Measurements from ENCODE around the gene KDM5C. TPM values are rescaled to one million over a fixed set of nuclear protein-coding genes. Genes with fewer than 3 reads are reported as not detected.

KDM5C gene
- total and polyA plus RNA-seq, 2 of the 8 experiments (the other 6 are each of a cell fraction or from before 2014, with no cell fraction given), result 42.4 to 82.2 TPM

DNA sequence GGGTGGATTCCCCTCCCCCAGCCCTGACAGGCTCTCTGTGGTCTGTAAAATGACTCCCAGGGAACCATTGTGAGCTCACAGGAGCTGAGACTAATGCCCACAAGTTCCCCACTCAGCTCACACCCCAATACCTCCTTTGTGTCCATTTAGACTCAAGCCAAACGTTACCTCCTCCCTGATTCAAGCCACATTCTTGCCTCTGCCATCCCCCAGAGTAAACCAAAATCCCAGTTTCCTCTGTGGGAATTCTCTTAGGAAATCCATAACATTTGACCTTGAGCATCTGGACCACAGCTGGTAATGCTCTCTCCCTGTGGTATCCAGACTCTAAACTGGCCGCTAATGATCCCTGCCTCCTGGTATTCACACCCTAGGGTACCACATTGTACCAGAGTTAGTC is 26.3 kb upstream of the KDM5C start:
- Histone ChIP-seq H2AK5ac (ENCODE audit: low read depth, low read length) (no peak overlapping the region), H3K56ac (replicated peaks; ENCODE audit: insufficient read length, low read depth, low read length) (no peak overlapping the region), H4K8ac (ENCODE audit: extremely low read depth, insufficient read depth, low read length) (no peak overlapping the region), H3K23me2 (ENCODE audit: low read depth, low read length) (no peaks in the 10 kb centered on the region), H3K4me2 (ENCODE audit: insufficient read depth in 1 of 2, low read depth in 2 of 2, low read length in 2 of 2) (no peak overlapping the region), H4K5ac (ENCODE audit: insufficient read length, low read depth, low read length) (no peak overlapping the region), H4K91ac (replicated peaks; ENCODE audit: insufficient read length, low read length) (no peak overlapping the region), H2BK20ac (ENCODE audit: low read length) (no peak overlapping the region), H3K9me3 (ENCODE audit: insufficient read depth in 2 of 2, low read depth in 1 of 2, low read length in 1 of 2) (no peaks in the 10 kb centered on the region), H3K4me1 (replicated peaks in 1 of 4; ENCODE audit: control insufficient read depth in 3 of 4, insufficient read depth in 4 of 4, low read length in 3 of 4) (peaks cover 0 to 5% (median 0%) of the 10 kb centered on the region in 4 experiments; a peak in 2 of 7 replicates), H2AFZ (ENCODE audit: low read length) (no peak overlapping the region), H2BK15ac (ENCODE audit: low read length) (no peak overlapping the region), H4K20me1 (replicated peaks in 1 of 2; ENCODE audit: control insufficient read depth in 1 of 2, insufficient read depth in 2 of 2, low read length in 2 of 2) (no peaks in the 10 kb centered on the region), H3K23ac (ENCODE audit: insufficient read length) (no peak overlapping the region), H3K79me2 (ENCODE audit: control insufficient read depth in 1 of 2, insufficient read depth in 2 of 2, low read length in 2 of 2) (no peaks in the 10 kb centered on the region), H3K4me3 (ENCODE audit: extremely low read depth in 1 of 4, insufficient read depth in 2 of 4, low read depth in 3 of 4, low read length in 4 of 4) (no peak overlapping the region), H3K36me3 (ENCODE audit: control insufficient read depth in 2 of 4, insufficient read depth in 4 of 4, low read length in 3 of 4) (peaks cover 0 to 3% (median 0%) of the 10 kb centered on the region in 4 experiments; a peak in 1 of 8 replicates), H3K79me1 (ENCODE audit: low read depth, low read length) (no peaks in the 10 kb centered on the region), H2BK5ac (ENCODE audit: low read depth, low read length) (no peak overlapping the region), H3K4ac (replicated peaks; ENCODE audit: insufficient read length, low read depth, low read length) (no peak overlapping the region), H3K27me3 (replicated peaks in 1 of 4; ENCODE audit: control insufficient read depth in 3 of 4, extremely low read depth in 1 of 4, insufficient read depth in 3 of 4, low read length in 3 of 4) (no peaks in the 10 kb centered on the region), H2BK12ac (ENCODE audit: low read depth, low read length) (no peak overlapping the region), H3K27ac (ENCODE audit: low read depth, low read length) (no peak overlapping the region), H3K9ac (replicated peaks in 1 of 4; ENCODE audit: extremely low read depth in 1 of 4, low read depth in 3 of 4, low read length in 3 of 4) (no peak overlapping the region), H3K18ac (ENCODE audit: extremely low read depth, low read length) (no peak overlapping the region), H3K14ac (ENCODE audit: insufficient read length) (no peak overlapping the region), H2BK120ac (replicated peaks; ENCODE audit: low read depth, low read length) (no peak overlapping the region)
- 67% methylated on average over 1 of the region's 2 CpGs; no CpG with 5 or more reads in 1 of the 2 experiments for WGBS, 2 experiments (ENCODE audit: extremely low coverage in 1 of 2, insufficient coverage in 1 of 2, insufficient read length in 1 of 2, insufficient replicate concordance in 2 of 2, low coverage in 1 of 2, low lambda C conversion rate in 2 of 2, missing lambda C conversion rate in 1 of 2)
- FAIRE-seq, result no peak
- POLR2A ChIA-PET (ENCODE audit: partially characterized antibody), result no interaction called here
- CTCF ChIA-PET (ENCODE audit: partially characterized antibody), result interaction anchor here (1.2 kb wide), 1 partner anchor 218 kb away, joined by 3 read pairs; no protein-coding TSS in a partner anchor
- no peak for DNase-seq (ENCODE audit: low read depth in 1 of 2, low spot score in 2 of 2)
- TF ChIP-seq NRF1 (IDR thresholded peaks at IDR 0.05; ENCODE audit: low read depth, low read length) (no peak), TBP (IDR thresholded peaks at IDR 0.05; ENCODE audit: low read depth, low read length) (no peak), TAF1 (IDR thresholded peaks at IDR 0.05; ENCODE audit: low read depth, low read length) (no peak), JUN (IDR thresholded peaks at IDR 0.05; ENCODE audit: low read depth, low read length) (no peak), CHD2 (IDR thresholded peaks at IDR 0.05; ENCODE audit: low read length) (no peak), RBBP5 (IDR thresholded peaks at IDR 0.05; ENCODE audit: borderline replicate concordance, low read depth, low read length) (no peak), CTCF (IDR thresholded peaks at IDR 0.05; ENCODE audit: control extremely low read depth in 1 of 3, insufficient read depth in 1 of 3, low read depth in 1 of 3, low read length in 3 of 3) (no peak), KDM4A (IDR thresholded peaks at IDR 0.05; ENCODE audit: low read depth, low read length, severe bottlenecking) (no peak), BCL11A (IDR thresholded peaks at IDR 0.05; ENCODE audit: low read depth in 2 of 2, low read length in 2 of 2) (no peak), SP2 (IDR thresholded peaks at IDR 0.05; ENCODE audit: low read length) (no peak), RAD21 (IDR thresholded peaks at IDR 0.05 in 1 of 2, conservative IDR thresholded peaks at IDR 0.05 in 1 of 2; ENCODE audit: low read depth in 2 of 2, low read length in 2 of 2) (no peak), BRCA1 (IDR thresholded peaks at IDR 0.05; ENCODE audit: low read depth, low read length) (no peak)

Measured in H1 (cell line).